Psoas muscle (tissue), 8 donors: ENCODE results near the gene SNX19. TPM values are rescaled to one million over a fixed set of nuclear protein-coding genes. Genes with fewer than 3 reads are reported as not detected.
"Not testable (repeated sequence)": the region's sequence is repeated elsewhere in the genome, so short reads cannot be mapped to it uniquely, and the experiment has no call there.

Experiments
- ATAC-seq, 4 donors: fragments of 200-7000 bp; cut with Tn5 transposase; one replicate each; pipeline ENCODE4 v1.9.1; 2020; ENCODE audit warnings: moderate library complexity in 3 of 4, mild to moderate bottlenecking in 2 of 4
- DNase-seq, 2 donors: peaks; one replicate each; pipeline ENCODE4 v3.0.0-alpha.2; 2020
- H3K27ac ChIP-seq: fragments of 200-600 bp; one replicate; pipeline ENCODE4 v1.8.0; 2022
- H3K27me3 ChIP-seq, 3 donors: fragments of 200-600 bp in 1 of 3; one replicate each; pipeline versions ENCODE4 v1.6.1 to v1.8.0; 2013 to 2022; ENCODE audit warnings: low read length in 2 of 3, mild to moderate bottlenecking in 2 of 3, moderate library complexity in 1 of 3; ENCODE audit not compliant: insufficient read depth in 3 of 3
- H3K36me3 ChIP-seq, 2 donors: fragments of 200-600 bp in 1 of 2; one replicate each; pipeline versions ENCODE4 v1.6.1 to v1.8.0; 2013 to 2022; ENCODE audit warnings: low read depth in 1 of 2, mild to moderate bottlenecking in 1 of 2, moderate library complexity in 1 of 2; ENCODE audit not compliant: insufficient read depth in 1 of 2
- H3K4me1 ChIP-seq: fragments of 200-600 bp; one replicate; pipeline ENCODE4 v1.8.0; 2022
- H3K4me3 ChIP-seq: fragments of 200-600 bp; one replicate; pipeline ENCODE4 v1.8.0; 2022; ENCODE audit warnings: mild to moderate bottlenecking
- H3K9me3 ChIP-seq: fragments of 200-600 bp; one replicate; pipeline ENCODE4 v1.8.0; 2022
- CTCF ChIP-seq: fragments of 200-600 bp; IDR thresholded peaks from one replicate; pipeline ENCODE4 v1.8.0; 2022; ENCODE audit warnings: antibody characterized with exemption
- WGBS, 3 donors: extraction: QIAGEN DNeasy Blood & Tissue Kit; methylation state at CpG; one replicate each; pipeline versions ENCODE4 v1.1.6 to v1.1.7; 2013; 5-methylcytosine and 5-hydroxymethylcytosine counted together
- intact Hi-C, 2 donors: fragments of 100-400 bp; cut with DNase I; formaldehyde crosslinking; loops; one replicate each; pipeline versions ENCODE4 v1.11.0 to v1.14.2; 2022
- polyA plus RNA-seq, 3 donors: library from polyadenylated mRNA; stranded (reverse); fragments of 200-250 nt; gene quantifications; one replicate each; pipeline ENCODE4 v1.2.3, GENCODE V29; 2013
- total RNA-seq, 4 donors: library from RNA; stranded (reverse); fragmentation: NEBNext Ultra II Directional in 2 of 4; extraction: Animal tissue kit (Norgen Biotek cat#: 25700) in 2 of 4; gene quantifications; one replicate each; pipeline versions ENCODE4 v1.2.1 to v1.2.4, GENCODE V29; 2021 to 2023
- donor health status: healthy with polysubstance abuse.
- donor health status: DM: no; HTN: no; CAD: no; lungs with moderate emphysema.
- donor health status: Bipolar disorder and iron deficiency.
- donor health status: healthy.
- donor health status: DM: yes; HTN: yes; CAD: no.
- donor health status: DM: no; HTN: no; CAD: no.
- donor health status: DM: no; HTN: no; CAD: no.
- donor health status: DM: yes; HTN: yes; CAD: no.

Gene SNX19
- total and polyA plus RNA-seq, 7 donors: 21.4 to 66.2 (median 36.0) TPM

GRCh38 chr11:130861283-130861682 lies 55.0 kb downstream of the SNX19 start:
- Histone ChIP-seq H3K36me3 (no peaks in the 10 kb centered on the region), H3K4me3 (no peak overlapping the region), H3K9me3 (no peaks in the 10 kb centered on the region), H3K27ac (no peak overlapping the region), H3K4me1 (peaks cover 36% of the 10 kb centered on the region), H3K27me3 (no peaks in the 10 kb centered on the region)
- WGBS, 3 donors: 83 to 94% (median 91%) methylated on average over 14 of the region's 14 CpGs
- no peak for TF ChIP-seq CTCF
- DNase-seq (no peak), ATAC-seq (no peak)
- intact Hi-C loops: loop anchor here in 1 of 2 donors (5.0 to 10.0 kb wide), 2 partner anchors 36 to 646 kb away; no protein-coding TSS in a partner anchor

GRCh38 chr11:130859886-130860285 lies 56.4 kb downstream of the SNX19 start:
- DNase-seq (no peak), ATAC-seq (no peak)
- no peaks in the 10 kb centered on the region for H3K9me3 ChIP-seq
- no peaks in the 10 kb centered on the region for H3K36me3 ChIP-seq
- H3K27me3 ChIP-seq: no peaks in the 10 kb centered on the region
- no peak for TF ChIP-seq CTCF
- peaks cover 30% of the 10 kb centered on the region for H3K4me1 ChIP-seq
- H3K27ac ChIP-seq: no peak overlapping the region
- WGBS, 3 donors: 26 to 36% (median 32%) methylated on average over 1 of the region's 1 CpG
- intact Hi-C loops: loop anchor here in 1 of 2 donors (5.0 to 10.0 kb wide), 2 partner anchors 37 to 645 kb away; no protein-coding TSS in a partner anchor
- no peak overlapping the region for H3K4me3 ChIP-seq

GRCh38 chr11:130858215-130858614 lies 58.1 kb downstream of the SNX19 start:
- Histone ChIP-seq H3K27ac (no peak overlapping the region), H3K9me3 (no peaks in the 10 kb centered on the region), H3K4me1 (peaks cover 16% of the 10 kb centered on the region), H3K4me3 (no peak overlapping the region), H3K27me3 (no peaks in the 10 kb centered on the region), H3K36me3 (no peaks in the 10 kb centered on the region)
- WGBS, 3 donors: 79 to 86% (median 83%) methylated on average over 2 of the region's 2 CpGs
- TF ChIP-seq CTCF: no peak
- intact Hi-C loops: no loop called here
- ATAC-seq: peak in 1 of 4 donors; percentile 23
- no peak for DNase-seq

GRCh38 chr11:130855707-130856106 lies 60.6 kb downstream of the SNX19 start:
- H3K4me3 ChIP-seq, H3K27me3 ChIP-seq, ATAC-seq, H3K27ac ChIP-seq, DNase-seq, H3K9me3 ChIP-seq, H3K4me1 ChIP-seq, intact Hi-C loops, H3K36me3 ChIP-seq: not testable (repeated sequence)
- 94 to 100% (median 100%) methylated on average over 2 of the region's 2 CpGs for WGBS, 3 donors

GRCh38 chr11:130854483-130854882 lies 61.8 kb downstream of the SNX19 start:
- Histone ChIP-seq H3K9me3 (peaks cover 7% of the 10 kb centered on the region), H3K4me3 (no peak overlapping the region), H3K36me3 (no peaks in the 10 kb centered on the region), H3K4me1 (no peaks in the 10 kb centered on the region), H3K27ac (no peak overlapping the region), H3K27me3 (no peaks in the 10 kb centered on the region)
- WGBS, 3 donors: 93 to 97% (median 94%) methylated on average over 4 of the region's 4 CpGs
- intact Hi-C loops: no loop called here
- DNase-seq: no peak
- no peak for TF ChIP-seq CTCF
- ATAC-seq: no peak
